HG02642 (cell line): ENCODE measurements around the gene SERPINB12.

ENCODE experiments used
- ATAC-seq: cut with Tn5 transposase; IDR thresholded peaks from one replicate; pipeline ENCODE4 v1.9.1; 2021; ENCODE audit warnings: mild to moderate bottlenecking; ENCODE audit not compliant: unreplicated experiment, poor library complexity

SERPINB12 gene

DNA sequence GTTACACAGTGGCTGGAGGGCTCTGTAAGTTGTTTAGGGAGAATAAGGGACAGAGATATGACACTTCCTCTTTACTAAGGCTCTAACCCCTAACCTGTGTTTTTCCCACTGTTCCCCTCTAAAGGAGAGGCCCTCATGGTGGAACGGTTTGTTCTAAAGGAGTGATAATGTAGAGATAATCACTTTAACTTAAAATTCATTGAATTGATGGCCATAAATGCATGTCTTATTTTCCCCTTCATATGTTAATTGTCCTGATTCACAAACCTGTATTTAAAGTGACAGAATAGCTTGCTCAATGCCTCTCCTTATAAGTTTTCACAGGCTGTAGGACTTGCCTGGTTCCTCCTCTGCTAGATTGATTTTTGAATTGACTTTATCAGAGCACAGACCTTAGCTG is at the start of gene SERPINB12:
SERPINB12 (plus strand) TSS at position 301 of the 400 bp plus-strand sequence. CDS start 13,791 bp downstream, outside the sequence.
- no peak for ATAC-seq

- ATAC-seq, result no peak
These were observed 49.3 kb upstream of the SERPINB12 start for GRCh38 chr18:63492851-63493250.

GRCh38 chr18:63495675-63496074 is 46.5 kb upstream of the SERPINB12 start:
- ATAC-seq, result no peak

GRCh38 chr18:63505566-63506335 is 36.4 kb upstream of the SERPINB12 start:
- ATAC-seq, result peak; percentile 75

DNA sequence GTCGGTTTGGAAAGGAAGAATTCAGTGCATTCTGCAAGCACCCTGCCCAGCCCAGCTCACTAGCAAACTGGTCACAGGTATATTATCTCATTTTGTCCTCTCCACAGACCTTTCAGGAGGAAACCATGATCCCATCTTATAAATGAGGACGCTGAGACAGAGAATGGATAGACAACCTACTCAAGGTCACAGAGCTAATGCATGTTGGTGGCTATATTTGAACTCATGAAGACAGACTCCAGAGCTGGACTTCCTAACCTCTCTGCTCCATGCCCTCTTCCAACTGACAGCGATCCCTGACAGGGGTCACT is 35.9 kb upstream of the SERPINB12 start:
- peak; percentile 11 for ATAC-seq

DNA sequence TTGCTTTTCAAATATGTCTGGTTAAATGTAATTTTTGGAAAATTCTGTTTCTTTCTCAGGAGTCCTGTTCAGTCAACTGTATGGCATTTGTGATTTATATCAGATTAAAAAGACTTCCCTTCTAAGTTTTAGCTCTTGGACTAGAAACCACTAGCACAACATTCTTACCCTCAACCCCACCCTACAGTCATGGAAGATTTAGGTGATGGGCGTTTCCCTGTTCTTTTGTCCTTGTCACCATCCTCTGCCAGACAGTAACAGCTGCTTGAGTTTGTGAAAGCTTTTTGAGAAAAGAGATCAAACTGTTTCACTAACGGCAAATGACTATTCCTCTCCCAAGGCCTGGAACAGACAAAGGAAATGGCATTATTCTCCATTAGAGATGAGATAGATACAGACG is 33.6 kb upstream of the SERPINB12 start:
- ATAC-seq, result no peak

GRCh38 chr18:63511285-63511684 is 30.9 kb upstream of the SERPINB12 start:
- ATAC-seq, result no peak

GRCh38 chr18:63514326-63514725 is 27.8 kb upstream of the SERPINB12 start:
- no peak for ATAC-seq

DNA sequence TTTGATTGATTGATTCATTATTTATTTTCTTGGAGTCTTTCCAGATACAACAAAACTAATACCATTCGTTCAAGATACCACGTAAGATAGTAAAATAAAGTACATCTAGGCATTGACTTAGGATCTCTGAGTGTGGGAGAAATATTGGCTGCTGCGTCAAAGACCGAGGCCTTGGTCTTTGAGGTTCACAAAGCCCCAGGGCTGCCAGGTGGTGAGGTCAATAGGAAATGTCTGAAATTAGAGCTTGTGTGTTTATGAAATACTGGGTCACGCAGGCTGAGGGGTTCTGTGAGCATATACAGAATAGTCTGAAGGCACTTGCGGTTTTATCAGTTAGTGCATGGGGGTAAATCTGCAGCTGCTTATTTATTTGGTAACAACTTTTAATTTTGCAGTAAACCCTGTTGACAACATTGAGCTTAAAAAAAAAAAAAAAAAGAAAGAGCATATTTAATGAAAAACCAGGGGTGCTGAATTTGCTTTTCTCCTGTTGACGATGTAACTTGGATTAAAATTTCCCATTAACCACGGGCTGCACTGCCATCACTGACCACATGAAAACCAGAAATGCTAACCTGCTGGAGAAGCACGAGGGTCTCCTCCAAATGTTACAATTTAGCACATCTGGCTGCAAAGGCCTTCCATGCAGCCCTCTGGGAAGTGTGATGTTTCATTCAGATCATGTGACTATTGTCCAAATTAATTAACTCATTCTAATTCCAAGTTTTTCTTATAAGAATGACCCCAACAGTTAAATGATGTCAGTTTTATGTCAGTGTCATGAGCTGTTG is 27.1 kb upstream of the SERPINB12 start:
- ATAC-seq, result no peak

GRCh38 chr18:63515801-63516200 is 26.4 kb upstream of the SERPINB12 start:
- ATAC-seq, result no peak

DNA sequence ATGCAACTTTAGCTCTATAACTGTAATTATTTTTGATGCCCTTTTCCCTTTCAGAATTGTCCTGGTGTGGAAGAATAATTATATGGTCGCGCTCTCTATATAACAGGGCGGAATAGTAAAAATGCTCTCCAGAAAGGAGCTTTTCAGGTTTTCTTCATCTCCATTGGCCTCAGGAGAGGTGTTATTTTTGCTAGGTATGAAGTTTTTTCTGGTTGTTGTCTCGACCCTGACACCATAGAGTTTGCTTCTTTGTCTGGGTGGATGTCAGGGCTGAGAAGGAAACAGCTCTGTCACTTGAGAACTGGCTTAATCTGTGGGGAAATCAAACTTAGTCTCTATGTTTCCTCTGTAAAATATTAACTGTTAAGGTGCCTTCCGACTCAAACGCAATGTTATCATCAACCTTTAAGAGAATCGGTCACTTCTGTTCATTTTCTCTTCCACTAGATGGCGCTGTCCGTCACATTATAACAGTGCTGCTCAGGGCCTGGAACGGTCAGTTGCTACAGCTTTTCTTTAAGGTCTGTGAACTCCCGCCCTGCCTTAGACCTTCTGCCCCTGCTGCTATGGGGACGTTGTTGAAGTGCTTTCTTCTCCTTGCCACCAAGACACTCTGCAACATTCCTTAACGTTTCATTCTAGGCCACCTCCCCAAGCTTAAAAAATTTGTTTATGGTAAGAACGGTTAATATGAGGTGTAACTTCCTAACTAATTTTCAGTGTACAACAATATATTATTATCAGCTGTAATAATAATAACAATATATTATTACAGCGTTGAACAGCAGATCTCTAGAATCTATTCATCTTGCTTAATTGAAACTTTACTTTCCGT is 23.8 kb upstream of the SERPINB12 start:
- ATAC-seq, result peak; percentile 91

- ATAC-seq, result no peak
These were observed 22.0 kb upstream of the SERPINB12 start for GRCh38 chr18:63520053-63520685.

DNA sequence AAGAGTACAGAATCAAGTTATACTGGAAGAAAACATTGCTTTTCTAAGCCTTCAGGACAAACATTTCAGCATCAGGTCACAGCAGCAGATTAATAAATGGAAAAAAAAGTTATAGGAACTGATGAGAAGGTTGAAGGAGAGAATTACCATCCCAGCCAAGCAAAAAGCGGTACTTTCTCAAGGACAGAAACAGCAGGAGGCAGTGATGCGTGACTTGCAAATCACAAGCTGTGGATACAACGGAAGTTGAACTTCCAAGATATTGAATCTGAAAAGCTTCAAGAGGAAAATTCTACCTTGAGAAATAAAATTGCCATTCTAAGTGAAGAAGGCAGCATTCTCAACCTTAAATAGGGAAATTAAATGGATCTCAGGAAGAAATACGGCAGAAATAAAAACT is 18.5 kb upstream of the SERPINB12 start:
- ATAC-seq, result no peak

GRCh38 chr18:63527251-63527650 is 14.9 kb upstream of the SERPINB12 start:
- ATAC-seq, result no peak

DNA sequence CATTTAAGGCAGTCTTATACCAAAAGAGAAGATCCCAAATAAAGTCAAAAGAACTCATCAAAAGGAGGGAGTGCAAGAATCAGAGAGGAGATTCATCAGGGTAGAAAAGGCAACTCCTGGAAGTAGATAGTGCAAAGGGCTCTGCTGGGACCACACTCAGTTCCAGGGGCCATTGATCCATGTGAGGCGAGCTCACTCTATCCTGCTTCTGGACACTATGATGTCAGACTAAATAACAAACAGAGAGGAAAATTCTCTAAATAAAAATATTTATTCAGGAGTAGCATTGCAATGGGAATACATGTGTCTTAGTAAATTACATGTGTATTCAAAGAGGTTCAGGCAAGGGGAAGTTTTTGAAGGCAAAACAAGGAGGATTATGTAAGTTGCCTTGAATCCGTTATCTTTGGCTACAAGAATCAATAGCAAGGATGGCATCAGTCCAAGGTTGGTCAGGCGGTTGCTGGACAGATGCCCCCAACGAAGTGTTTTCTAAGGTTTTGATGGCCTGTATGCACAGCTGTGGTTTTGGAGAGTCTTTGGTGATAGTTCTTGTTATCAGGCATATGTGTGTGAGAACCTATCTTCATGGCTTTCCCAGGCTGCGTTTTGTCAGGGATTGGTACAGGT is 13.2 kb upstream of the SERPINB12 start:
- no peak for ATAC-seq

GRCh38 chr18:63532471-63532870 is 9.7 kb upstream of the SERPINB12 start:
- no peak for ATAC-seq

DNA sequence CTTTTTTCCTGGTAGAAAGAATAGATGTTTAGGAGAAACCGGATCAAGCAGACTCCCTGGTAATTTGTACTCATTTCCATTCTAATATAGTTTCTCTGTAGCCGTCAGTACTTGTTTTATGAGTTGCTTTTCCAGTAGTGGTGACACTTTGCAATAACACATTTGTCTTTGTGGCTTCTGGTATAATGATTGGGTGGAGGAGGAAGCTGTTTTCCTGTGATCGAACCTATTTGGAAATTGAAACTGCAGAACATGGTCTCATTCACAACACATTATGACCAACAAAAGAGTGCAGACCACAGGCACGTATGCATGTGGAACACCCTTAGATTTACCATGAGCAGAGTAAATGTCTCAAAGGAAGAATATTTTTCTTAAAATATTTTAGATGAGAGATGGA is 7.6 kb upstream of the SERPINB12 start:
- ATAC-seq, result no peak

DNA sequence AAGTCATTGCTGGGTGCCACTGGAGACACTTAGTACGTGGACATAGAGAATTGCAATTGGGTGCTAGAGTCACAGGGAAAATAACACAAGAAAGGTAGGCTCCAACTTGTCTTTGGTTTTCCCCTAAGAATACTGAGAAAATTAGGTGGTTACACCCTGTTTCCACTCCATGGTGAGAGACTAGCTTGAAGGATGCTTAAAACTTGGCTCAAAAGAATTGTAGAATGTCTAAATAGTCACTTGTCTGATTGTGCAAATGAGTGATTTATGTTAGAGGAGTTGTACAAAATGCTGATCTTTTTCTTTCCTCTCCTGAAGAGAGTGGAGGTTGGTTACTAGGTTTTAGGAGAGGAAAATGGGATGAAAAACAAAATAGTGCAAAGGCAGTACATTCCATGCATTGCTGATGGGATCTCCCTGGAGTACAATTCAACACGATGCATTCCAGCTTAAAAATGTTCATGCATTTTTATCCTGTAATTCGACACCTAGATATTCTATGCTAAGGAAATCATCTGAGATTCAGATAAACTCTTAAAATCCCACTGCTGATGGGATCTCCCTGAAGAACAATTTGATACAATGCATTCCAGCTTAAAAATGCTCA is 2.2 kb upstream of the SERPINB12 start:
- ATAC-seq, result no peak

- no peak for ATAC-seq
These were observed 1.8 kb downstream of the SERPINB12 start for GRCh38 chr18:63544017-63544416.

DNA sequence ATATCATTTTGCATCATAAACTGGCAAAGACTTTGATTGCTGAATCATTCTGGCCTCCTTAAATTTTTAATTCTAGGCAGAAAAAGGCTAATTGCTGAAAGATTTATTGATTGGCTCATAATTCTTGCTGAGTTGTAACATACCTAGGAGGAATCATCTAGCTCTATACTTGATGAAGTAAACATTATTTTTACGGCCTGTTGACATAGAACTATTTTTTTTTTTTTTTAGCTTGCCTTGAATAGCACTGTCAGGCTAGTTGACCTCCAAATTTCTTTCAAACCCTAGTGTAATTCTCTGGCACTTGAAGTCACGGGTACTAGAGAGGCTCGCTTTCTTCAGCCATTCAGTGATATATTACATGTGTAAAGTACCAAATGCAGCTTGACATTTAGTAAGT is 2.8 kb downstream of the SERPINB12 start:
- no peak for ATAC-seq
